HG02943 (cell line): Measurements from ENCODE around the gene PDGFC.
"Not testable (repeated sequence)": the region's sequence is repeated elsewhere in the genome, so short reads cannot be mapped to it uniquely, and the experiment has no call there.

Experiments used
- ATAC-seq: cut with Tn5 transposase; IDR thresholded peaks from one replicate; pipeline ENCODE4 v1.9.1; 2021; ENCODE audit warnings: mild to moderate bottlenecking, low read depth, moderate library complexity; ENCODE audit not compliant: unreplicated experiment

PDGFC gene

GRCh38 chr4:156915221-156915620, 56.4 kb downstream of the PDGFC start:
- no peak for ATAC-seq

DNA sequence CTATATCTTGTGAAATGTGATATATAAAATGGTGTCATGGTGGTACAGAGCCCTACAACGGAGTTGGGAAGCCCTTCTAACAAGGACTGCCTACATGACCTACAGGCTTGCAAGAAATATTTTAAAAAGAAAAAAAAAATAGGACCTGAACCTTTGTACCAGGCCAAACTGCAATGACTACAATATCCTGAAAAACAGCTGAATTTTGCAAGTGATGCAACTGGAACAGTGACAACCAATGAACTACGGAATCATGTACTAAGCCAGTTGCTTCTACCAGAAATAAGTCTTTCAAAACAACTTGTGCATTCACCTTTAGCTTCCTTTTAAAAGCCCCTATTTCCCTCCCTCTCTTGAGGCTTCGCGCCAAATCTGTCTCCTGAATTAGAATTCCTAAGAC, 58.4 kb downstream of the PDGFC start:
- no peak for ATAC-seq

DNA sequence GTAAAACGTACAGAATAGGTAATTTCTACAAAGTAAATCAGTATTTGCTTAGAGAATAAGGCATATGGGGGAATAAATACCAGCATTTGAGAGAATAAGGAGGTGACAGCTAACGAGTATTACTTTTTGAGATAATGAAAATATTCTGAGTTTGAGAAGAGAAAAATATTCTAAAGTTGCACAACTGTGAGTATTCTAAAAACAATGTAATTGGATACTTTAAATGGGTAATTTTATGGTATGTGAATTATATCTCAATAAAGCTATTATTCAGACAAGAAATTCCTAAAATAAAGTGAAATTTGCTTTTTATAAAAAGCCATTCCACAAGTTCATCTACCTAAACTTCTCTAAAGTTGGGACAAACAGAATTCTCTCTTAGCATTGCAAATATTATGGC, 62.6 kb downstream of the PDGFC start:
- ATAC-seq: no peak

DNA sequence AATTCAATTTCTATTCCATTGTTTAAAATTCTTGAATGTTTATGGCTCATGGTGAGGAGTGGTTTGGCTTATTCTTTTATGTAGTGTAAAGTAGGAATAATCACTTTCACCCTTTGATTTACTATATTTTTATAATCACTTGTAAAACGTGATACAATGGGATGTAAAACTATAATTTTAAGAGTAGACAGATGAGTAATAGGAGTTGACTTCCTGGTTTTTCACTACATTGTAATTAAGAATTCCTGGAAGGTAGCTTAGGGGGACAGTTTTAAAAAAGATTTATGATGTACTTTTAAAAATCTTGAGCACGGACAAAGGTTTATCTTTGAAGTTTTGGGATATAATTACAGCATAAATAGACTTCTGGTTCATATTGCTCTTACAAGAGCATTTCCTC, 65.3 kb downstream of the PDGFC start:
- no peak for ATAC-seq

DNA sequence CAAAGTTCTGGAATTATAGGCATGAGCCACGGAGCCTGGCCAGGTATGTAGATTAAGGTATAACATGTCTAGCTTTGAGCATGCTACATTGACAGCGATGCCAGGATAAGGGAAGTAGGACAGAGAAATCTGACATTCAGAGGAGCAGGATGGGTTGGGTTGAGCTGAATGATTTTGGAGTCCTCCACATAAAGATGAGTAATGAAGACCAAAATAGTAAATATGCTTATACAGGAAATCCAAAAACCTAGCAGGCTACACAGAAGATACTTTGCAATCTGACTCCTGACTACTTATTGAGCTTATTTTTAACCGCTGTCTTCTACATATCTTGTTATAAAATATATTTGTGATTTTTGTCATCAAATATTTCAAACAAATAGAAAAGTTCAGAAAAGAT, 69.7 kb downstream of the PDGFC start:
- ATAC-seq: no peak

- ATAC-seq: no peak
Observed at GRCh38 chr4:156898373-156899117, 73.1 kb downstream of the PDGFC start.

DNA sequence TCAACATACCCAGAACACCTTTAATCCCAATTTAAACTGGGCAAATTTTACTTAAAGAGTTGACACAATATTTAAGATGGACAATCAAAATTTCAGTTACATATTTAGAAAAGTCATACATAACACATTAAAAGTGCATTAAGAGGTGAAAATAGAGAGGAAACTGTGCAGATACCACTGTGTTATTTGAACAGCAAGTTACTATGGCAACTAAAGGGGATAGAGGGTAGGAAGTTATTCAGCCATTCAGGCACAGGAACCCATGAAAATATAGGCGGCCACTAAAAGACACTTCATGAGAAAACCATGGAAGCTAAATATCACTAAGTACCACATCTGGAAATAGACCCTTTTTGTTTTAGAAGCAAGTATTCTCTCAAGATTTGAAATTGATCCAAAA, 75.1 kb downstream of the PDGFC start:
- ATAC-seq: no peak

DNA sequence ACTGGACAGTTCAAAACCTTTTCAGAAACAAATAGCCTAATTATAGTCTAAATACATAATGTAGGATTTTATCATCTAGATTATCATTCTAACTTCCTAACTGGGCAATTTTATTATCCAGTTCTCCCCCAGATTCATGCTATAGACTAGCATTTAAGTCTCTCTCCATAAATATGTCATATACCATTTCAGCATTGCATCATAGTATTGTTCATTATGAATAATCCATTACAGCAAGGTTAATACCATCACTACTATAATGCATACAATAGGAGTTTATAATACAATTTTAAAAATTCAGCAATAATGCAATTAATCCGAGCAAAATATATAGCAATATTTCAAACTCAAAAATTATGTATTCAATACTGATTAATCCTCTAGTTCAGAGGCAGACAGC, 77.4 kb downstream of the PDGFC start:
- no peak for ATAC-seq

- ATAC-seq: no peak
Observed at GRCh38 chr4:156892805-156893204, 78.8 kb downstream of the PDGFC start.

GRCh38 chr4:156889616-156890594, 81.7 kb downstream of the PDGFC start:
- no peak for ATAC-seq

- ATAC-seq: no peak
Observed at GRCh38 chr4:156888762-156889161, 82.8 kb downstream of the PDGFC start.

GRCh38 chr4:156886481-156886880, 85.1 kb downstream of the PDGFC start:
- ATAC-seq: no peak

GRCh38 chr4:156885374-156885773, 86.2 kb downstream of the PDGFC start:
- ATAC-seq: no peak

DNA sequence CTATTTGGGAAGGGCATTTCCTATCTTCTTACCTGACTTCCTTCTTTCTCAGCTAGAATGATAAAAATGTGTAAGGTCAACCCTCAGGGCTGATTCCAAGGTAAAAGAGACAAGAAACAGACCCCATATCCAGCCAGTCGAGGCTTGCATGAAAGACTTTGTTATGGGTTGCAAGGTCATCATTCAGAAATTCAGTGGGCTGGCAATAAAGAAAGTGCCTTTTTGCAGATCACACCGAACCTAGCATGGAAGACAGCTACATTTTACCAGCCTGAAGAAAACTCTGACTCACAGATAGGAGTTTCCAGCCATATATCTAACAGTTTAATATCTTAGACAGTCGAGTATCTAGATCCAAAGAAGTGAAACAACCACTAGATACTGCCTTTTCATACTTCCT, 87.4 kb downstream of the PDGFC start:
- no peak for ATAC-seq

DNA sequence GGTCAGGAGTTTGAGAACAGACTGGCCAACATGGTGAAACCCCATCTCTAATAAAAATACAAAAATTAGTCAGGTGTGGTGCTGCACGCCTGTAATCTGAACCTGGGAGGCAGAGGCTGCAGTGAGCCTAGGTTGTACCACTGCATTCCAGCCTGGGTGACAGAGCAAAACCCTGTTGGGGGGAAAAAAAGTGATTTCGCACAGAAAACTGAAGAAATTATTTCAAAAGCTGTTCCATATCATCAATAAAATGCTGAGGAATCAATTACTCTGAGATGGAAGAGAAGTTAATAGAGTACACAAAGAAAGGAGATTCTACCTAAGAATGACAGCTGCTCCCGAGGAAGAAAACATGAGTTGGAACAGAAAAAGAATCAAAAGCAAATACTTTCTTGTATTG, 95.9 kb downstream of the PDGFC start:
- ATAC-seq: no peak

DNA sequence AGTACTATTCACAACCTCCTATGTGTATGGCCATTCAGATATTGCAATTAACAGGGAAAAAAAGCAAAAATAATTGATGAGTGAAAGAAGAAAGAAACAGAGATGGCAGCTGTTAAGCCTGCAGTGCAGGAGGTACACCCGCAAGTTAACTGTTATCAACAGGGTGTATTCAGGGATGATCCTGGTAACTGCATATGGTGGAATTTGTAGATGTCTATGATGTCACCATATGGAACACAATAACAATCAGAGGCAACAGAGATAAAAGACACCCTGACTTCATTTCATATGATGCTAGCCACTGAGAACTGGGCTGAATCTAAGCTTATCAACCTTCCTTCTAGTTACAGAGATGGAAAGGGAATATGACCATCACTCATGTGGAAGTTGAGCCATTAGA, 96.5 kb downstream of the PDGFC start:
- no peak for ATAC-seq

DNA sequence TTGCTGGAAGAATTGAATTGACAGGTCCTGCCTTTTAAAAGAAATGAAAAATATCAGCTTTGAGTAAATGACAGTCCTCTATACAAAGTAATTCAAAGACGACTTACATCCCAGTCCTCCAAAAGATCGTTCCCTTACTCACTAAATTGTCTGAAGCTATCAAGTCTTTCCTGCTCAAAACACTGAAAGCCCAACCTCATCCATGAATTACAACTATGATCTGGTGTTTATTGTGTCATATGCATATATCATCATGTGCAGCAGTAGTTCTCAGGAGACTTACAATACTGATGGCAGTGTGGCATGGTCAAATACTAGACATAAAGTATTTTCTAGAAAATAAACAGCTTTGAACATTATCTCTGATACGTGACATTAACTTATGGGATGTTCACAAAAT, 97.8 kb downstream of the PDGFC start:
- ATAC-seq: no peak

GRCh38 chr4:156870861-156871260, 100.7 kb downstream of the PDGFC start:
- no peak for ATAC-seq

DNA sequence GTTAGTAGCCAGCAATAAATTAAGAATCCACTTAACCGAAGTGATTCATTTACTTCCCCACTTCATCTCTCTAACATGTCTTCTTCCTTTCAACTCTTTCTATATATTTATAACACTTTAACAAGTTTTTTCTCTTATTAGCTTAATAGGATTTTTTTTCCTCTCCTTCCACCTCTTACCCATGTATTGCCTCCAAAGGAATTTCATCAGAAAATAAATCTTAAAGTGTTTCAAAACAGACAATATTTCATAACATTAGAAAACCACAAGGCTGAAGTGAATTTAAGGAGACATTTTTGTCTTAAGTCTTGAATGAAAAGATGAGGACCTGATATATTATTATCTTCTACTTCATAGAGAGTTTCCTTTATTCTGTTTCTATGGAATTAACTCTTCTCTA, 101.5 kb downstream of the PDGFC start:
- no peak for ATAC-seq

GRCh38 chr4:156866088-156866487, 105.5 kb downstream of the PDGFC start:
- not testable (repeated sequence) for ATAC-seq

GRCh38 chr4:156865451-156865850, 106.1 kb downstream of the PDGFC start:
- ATAC-seq: no peak

GRCh38 chr4:156858071-156858470, 113.5 kb downstream of the PDGFC start:
- ATAC-seq: no peak
